ENCODE measurements around the gene SORCS2. TPM values are rescaled to one million over a fixed set of nuclear protein-coding genes. Genes with fewer than 3 reads are reported as not detected.

The SORCS2 gene
- polyA plus RNA-seq, 1 donor (not counting 4 experiments of a cell fraction or from before 2014, with no cell fraction given), result 0.09 TPM

DNA sequence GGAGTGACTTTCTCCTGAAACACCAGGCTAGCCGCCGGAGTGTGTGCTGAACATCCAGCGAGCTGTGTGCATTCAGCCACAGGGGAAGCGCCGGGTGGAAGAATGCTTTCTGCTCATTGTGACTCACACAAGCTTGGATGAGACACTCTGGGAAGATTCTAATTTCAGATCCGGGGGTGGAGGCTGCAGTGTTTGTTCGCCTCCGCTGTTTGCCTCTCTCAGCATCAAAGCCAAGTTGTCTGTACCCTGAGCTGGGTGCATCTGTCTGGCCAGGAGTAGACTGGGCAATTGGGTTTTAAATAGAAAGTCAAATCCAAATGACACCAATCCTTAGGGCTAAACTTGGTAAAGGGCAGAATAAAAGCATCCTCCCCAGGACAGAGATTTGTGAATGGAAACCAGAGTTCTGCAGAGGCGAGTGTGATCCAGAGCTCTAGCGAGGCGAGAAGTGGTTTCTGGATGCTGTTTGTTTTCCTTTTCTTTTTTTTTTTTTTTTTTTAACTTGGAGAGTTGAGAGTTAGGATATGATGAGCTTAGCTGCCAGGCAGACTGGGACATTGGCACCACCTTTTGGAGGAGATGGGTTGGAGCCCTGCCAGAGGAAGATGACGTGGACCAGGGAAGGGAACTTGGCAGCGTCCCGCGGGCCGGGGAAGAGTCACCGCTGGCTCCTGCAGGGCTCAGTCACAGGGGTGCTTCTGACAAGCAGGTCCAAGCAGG is 438.4 kb downstream of the SORCS2 start:
- Histone ChIP-seq H4K20me1 (ENCODE audit: control insufficient read depth, extremely low read depth, insufficient read depth, low read length) (no peaks in the 10 kb centered on the region), H3K9me3 (ENCODE audit: control insufficient read depth, low read depth, low read length) (peaks cover 6% of the 10 kb centered on the region), H3K79me2 (ENCODE audit: control insufficient read depth, insufficient read depth, low read length) (no peaks in the 10 kb centered on the region), H3K9ac (ENCODE audit: control insufficient read depth, extremely low read depth, insufficient read depth, low read length) (no peak overlapping the region), H3K4me1 (ENCODE audit: control insufficient read depth, extremely low read depth, insufficient read depth, low read length) (peaks cover 14% of the 10 kb centered on the region), H3K4me3 (ENCODE audit: control insufficient read depth in 2 of 3, extremely low read depth in 1 of 3, insufficient read depth in 2 of 3, low read depth in 1 of 3, low read length in 3 of 3) (peak overlapping the region in 2 of 3 experiments; percentile 2 to 4), H3K27me3 (ENCODE audit: control insufficient read depth, extremely low read depth, insufficient read depth, low read length) (peaks cover 34% of the 10 kb centered on the region), H3K9me1 (ENCODE audit: control insufficient read depth, extremely low read depth, insufficient read depth, low read length) (no peaks in the 10 kb centered on the region), H3K27ac (ENCODE audit: control insufficient read depth, insufficient read depth, low read length) (peak overlapping the region; percentile 15), H2AFZ (ENCODE audit: control insufficient read depth, low read length) (peak overlapping the region; percentile 27), H3K4me2 (ENCODE audit: control insufficient read depth, extremely low read depth, insufficient read depth, low read depth, low read length) (peak overlapping the region; percentile 43), H3K36me3 (ENCODE audit: control insufficient read depth in 2 of 2, extremely low read depth in 1 of 2, insufficient read depth in 2 of 2, low read length in 2 of 2) (no peaks in the 10 kb centered on the region)
- FAIRE-seq (peak; percentile 97), DNase-seq (ENCODE audit: low read depth, low spot score) (peak; percentile 21)
- dilution Hi-C loops (cut with MboI; ENCODE audit: extremely low pct_ligation_motif_present, low sequenced_read_pairs), result no loop called here
- no peak for TF ChIP-seq EZH2 (IDR thresholded peaks at IDR 0.05; ENCODE audit: low read length)
- TF ChIP-seq, protein P1, sequence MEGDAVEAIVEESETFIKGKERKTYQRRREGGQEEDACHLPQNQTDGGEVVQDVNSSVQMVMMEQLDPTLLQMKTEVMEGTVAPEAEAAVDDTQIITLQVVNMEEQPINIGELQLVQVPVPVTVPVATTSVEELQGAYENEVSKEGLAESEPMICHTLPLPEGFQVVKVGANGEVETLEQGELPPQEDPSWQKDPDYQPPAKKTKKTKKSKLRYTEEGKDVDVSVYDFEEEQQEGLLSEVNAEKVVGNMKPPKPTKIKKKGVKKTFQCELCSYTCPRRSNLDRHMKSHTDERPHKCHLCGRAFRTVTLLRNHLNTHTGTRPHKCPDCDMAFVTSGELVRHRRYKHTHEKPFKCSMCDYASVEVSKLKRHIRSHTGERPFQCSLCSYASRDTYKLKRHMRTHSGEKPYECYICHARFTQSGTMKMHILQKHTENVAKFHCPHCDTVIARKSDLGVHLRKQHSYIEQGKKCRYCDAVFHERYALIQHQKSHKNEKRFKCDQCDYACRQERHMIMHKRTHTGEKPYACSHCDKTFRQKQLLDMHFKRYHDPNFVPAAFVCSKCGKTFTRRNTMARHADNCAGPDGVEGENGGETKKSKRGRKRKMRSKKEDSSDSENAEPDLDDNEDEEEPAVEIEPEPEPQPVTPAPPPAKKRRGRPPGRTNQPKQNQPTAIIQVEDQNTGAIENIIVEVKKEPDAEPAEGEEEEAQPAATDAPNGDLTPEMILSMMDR (optimal IDR thresholded peaks at IDR 0.05 in 1 of 3, IDR thresholded peaks at IDR 0.05 in 1 of 3, conservative IDR thresholded peaks at IDR 0.05 in 1 of 3; ENCODE audit: extremely low read depth in 1 of 3, insufficient read depth in 2 of 3, low read length in 3 of 3), result no peak

- Histone ChIP-seq H3K4me2 (ENCODE audit: control insufficient read depth, extremely low read depth, insufficient read depth, low read depth, low read length) (peak overlapping the region; percentile 48), H4K20me1 (ENCODE audit: control insufficient read depth, extremely low read depth, insufficient read depth, low read length) (no peaks in the 10 kb centered on the region), H3K9ac (ENCODE audit: control insufficient read depth, extremely low read depth, insufficient read depth, low read length) (no peak overlapping the region), H3K4me1 (ENCODE audit: control insufficient read depth, extremely low read depth, insufficient read depth, low read length) (peaks cover 14% of the 10 kb centered on the region), H3K4me3 (ENCODE audit: control insufficient read depth in 2 of 3, extremely low read depth in 1 of 3, insufficient read depth in 2 of 3, low read depth in 1 of 3, low read length in 3 of 3) (no peak overlapping the region), H3K9me1 (ENCODE audit: control insufficient read depth, extremely low read depth, insufficient read depth, low read length) (no peaks in the 10 kb centered on the region), H2AFZ (ENCODE audit: control insufficient read depth, low read length) (no peak overlapping the region), H3K79me2 (ENCODE audit: control insufficient read depth, insufficient read depth, low read length) (no peaks in the 10 kb centered on the region), H3K36me3 (ENCODE audit: control insufficient read depth in 2 of 2, extremely low read depth in 1 of 2, insufficient read depth in 2 of 2, low read length in 2 of 2) (no peaks in the 10 kb centered on the region), H3K27me3 (ENCODE audit: control insufficient read depth, extremely low read depth, insufficient read depth, low read length) (peaks cover 39% of the 10 kb centered on the region), H3K9me3 (ENCODE audit: control insufficient read depth, low read depth, low read length) (peaks cover 6% of the 10 kb centered on the region), H3K27ac (ENCODE audit: control insufficient read depth, insufficient read depth, low read length) (no peak overlapping the region)
- FAIRE-seq (no peak), DNase-seq (ENCODE audit: low read depth, low spot score) (no peak)
- TF ChIP-seq, protein P1 (optimal IDR thresholded peaks at IDR 0.05 in 1 of 3, IDR thresholded peaks at IDR 0.05 in 1 of 3, conservative IDR thresholded peaks at IDR 0.05 in 1 of 3; ENCODE audit: extremely low read depth in 1 of 3, insufficient read depth in 2 of 3, low read length in 3 of 3), result no peak
- TF ChIP-seq EZH2 (IDR thresholded peaks at IDR 0.05; ENCODE audit: low read length), result no peak
- dilution Hi-C loops (cut with MboI; ENCODE audit: extremely low pct_ligation_motif_present, low sequenced_read_pairs), result no loop called here
Measured at GRCh38 chr4:7631288-7632014, 439.1 kb downstream of the SORCS2 start.

All from keratinocyte (primary cell).